IPS-18c (cell line): ENCODE measurements around the gene SYF2.
"Not testable (repeated sequence)": the region's sequence is repeated elsewhere in the genome, so short reads cannot be mapped to it uniquely, and the experiment has no call there.

Experiments used
- H3K4me3 ChIP-seq: 2 replicates; pipeline ENCODE4 v1.7.0; 2013; ENCODE audit warnings: low read depth, mild to moderate bottlenecking, low read length, moderate library complexity; ENCODE audit not compliant: insufficient read depth
- H3K9me3 ChIP-seq: one replicate; pipeline ENCODE4 v1.6.1; 2013; ENCODE audit warnings: mild to moderate bottlenecking, low read length, moderate library complexity; ENCODE audit not compliant: control insufficient read depth, insufficient read depth

SYF2 gene

GRCh38 chr1:25196830-25197229, 35.5 kb downstream of the SYF2 start:
- no peak overlapping the region for H3K4me3 ChIP-seq
- H3K9me3 ChIP-seq, result no peaks in the 10 kb centered on the region

GRCh38 chr1:25195835-25196234, 36.5 kb downstream of the SYF2 start:
- no peak overlapping the region for H3K4me3 ChIP-seq
- H3K9me3 ChIP-seq, result no peaks in the 10 kb centered on the region

DNA sequence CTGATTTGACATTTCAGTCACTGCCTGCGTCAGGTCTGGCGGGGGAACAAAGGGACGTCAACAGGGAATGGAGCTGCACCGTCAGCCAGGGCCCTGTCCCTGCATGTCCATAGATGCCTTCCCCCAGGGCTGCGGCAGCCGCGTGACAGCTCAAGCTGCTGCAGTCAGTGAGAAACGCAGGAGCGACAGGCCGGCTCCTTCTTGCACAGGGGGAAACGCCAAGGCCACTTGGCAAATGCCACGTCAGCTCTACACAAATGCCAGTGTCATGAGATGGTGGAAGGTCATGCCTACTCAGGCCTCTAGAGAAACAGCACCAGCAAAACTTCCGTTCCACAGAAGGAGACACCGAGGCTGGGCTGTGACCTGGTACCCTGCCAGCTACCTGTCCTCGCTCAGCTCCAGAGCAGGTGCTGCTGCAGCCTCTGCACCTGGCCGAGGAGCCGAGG, 37.7 kb downstream of the SYF2 start:
- H3K9me3 ChIP-seq, result no peaks in the 10 kb centered on the region
- no peak overlapping the region for H3K4me3 ChIP-seq

GRCh38 chr1:25194054-25194453, 38.2 kb downstream of the SYF2 start:
- Histone ChIP-seq H3K4me3 (no peak overlapping the region), H3K9me3 (no peaks in the 10 kb centered on the region)

DNA sequence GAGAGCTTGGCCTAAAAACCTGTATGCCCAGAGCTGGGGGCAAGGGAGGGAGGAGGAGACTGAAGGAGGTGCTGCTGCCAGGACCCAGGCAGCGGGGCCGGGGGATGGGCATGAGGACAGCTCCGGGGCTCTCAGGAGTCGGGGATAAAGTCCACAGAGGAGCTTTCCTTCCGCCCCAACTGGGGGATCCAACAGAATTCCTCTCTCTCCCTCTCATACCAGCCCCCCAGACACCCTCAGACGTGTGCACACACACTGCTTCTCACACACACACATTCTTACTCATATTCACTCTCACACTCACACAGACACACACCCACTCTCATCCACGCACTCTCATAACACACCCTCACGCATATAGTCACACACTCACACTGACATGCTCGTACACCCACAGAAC, 39.1 kb downstream of the SYF2 start:
- Histone ChIP-seq H3K4me3 (no peak overlapping the region), H3K9me3 (no peaks in the 10 kb centered on the region)

GRCh38 chr1:25192154-25192553, 40.1 kb downstream of the SYF2 start:
- no peaks in the 10 kb centered on the region for H3K9me3 ChIP-seq
- no peak overlapping the region for H3K4me3 ChIP-seq

GRCh38 chr1:25190260-25190659, 42.0 kb downstream of the SYF2 start:
- Histone ChIP-seq H3K9me3 (peaks cover 2% of the 10 kb centered on the region), H3K4me3 (no peak overlapping the region)

- not testable (repeated sequence) for H3K4me3 ChIP-seq
Observed at GRCh38 chr1:25187904-25188303, 44.4 kb downstream of the SYF2 start.

DNA sequence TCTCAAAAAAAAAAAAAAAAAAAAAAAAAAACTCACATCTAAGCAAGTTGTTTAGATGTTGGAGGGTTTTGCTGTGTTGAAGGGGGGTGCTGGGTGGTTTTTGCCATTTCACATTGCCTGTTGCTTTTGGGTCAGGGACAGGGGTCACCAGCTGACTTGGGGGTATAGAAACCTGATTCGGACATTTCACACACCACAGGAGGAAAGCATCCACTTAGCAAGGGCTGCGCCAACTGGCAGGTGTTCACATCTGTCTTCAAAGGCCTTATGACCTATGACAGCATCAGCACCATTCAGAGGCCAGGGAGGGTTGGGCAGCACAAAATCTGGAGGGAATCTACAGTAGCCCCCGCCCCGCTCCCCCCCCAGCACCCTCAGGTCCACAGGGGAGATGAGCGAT, 45.2 kb downstream of the SYF2 start:
- Histone ChIP-seq H3K9me3 (peaks cover 2% of the 10 kb centered on the region), H3K4me3 (no peak overlapping the region)

More at GRCh38 chr1:25187904-25188303, 44.4 kb downstream of the SYF2 start:
- not testable (repeated sequence) for H3K9me3 ChIP-seq

- Histone ChIP-seq H3K4me3 (no peak overlapping the region), H3K9me3 (peaks cover 2% of the 10 kb centered on the region)
Observed at GRCh38 chr1:25186161-25187007, 45.9 kb downstream of the SYF2 start.

- peaks cover 2% of the 10 kb centered on the region for H3K9me3 ChIP-seq
- no peak overlapping the region for H3K4me3 ChIP-seq
Observed at GRCh38 chr1:25185409-25186160, 46.7 kb downstream of the SYF2 start.

DNA sequence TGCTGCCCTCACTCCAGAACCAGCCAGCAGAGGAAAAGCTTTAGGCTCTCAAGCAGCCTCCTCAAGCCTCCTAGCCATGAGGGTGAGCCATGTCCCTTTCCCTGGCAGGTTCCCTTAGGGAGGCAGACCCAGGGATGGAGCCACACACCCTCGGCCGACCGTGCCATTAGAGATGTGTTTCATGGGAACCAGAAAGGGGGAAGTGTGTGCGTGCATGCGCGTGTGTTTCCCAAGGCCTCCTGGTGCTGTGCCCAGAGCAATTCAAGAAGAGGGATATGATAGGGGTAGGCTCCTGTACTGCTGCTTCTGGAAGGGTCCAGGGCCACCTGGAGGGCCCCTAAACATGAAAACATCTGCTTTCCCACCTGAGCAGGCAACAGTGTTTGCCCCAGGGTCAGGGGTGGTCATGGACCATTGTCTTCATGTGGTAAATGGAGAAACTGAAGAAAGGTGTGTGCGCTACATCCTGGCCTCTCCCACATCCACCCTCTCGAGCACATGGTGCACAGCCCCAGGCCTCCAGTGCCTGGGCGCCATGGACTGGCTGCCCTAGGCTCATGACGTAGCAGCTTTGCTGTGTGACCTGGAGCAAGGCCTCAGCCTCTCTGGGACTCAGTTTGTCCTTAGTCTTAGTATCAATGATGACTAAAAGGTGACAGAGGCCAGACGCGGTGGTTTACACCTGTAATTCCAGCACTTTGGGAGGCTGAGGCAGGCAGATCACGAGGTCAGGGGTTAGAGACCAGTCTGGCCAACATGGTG, 48.1 kb downstream of the SYF2 start:
- H3K9me3 ChIP-seq, result peaks cover 2% of the 10 kb centered on the region

DNA sequence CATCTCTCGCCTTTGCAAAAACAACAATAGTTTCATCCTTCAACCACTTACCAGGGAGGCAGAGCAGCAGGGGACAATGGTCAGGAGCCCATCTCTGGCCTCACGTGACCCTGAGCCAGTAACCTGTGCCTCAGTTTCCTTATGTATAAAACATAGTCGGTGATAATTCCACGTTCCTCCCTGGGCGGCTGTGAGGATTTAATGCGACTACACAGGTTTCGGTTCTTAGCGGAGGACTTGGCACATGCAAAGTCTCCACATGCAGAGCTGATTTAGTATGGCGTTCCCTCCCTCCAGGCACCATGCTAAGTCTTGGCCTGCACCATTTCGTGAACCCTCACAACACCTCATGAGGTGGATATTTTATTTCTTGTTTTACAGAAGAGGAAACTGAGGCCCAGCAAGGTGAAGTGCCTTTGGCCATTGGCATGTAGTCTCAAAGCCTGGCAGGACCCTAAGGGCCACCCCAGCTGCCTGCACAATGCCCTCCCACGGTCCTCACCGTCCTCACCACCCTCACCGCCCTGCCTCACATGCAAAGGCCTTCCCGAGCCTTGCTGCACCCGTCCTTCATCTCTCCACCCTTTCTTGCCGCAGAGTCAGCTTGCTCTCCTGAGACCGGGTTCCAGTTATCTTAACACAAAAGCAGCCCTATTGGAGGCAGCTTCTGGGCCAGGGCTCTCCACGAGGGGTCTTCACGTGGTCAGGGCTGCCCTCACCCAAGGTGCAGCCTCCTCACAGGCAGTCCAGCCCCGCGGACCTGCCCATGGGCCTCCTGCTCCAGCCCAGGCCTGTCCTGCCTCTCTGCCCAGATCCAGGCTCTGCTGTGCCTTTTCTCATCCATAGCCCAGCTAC, 48.9 kb downstream of the SYF2 start:
- peaks cover 2% of the 10 kb centered on the region for H3K9me3 ChIP-seq
- no peak overlapping the region for H3K4me3 ChIP-seq

More for the DNA sequence above, 48.1 kb downstream of the SYF2 start:
- no peak overlapping the region for H3K4me3 ChIP-seq

GRCh38 chr1:25182629-25183028, 49.7 kb downstream of the SYF2 start:
- H3K9me3 ChIP-seq, result peaks cover 2% of the 10 kb centered on the region
- H3K4me3 ChIP-seq, result no peak overlapping the region

DNA sequence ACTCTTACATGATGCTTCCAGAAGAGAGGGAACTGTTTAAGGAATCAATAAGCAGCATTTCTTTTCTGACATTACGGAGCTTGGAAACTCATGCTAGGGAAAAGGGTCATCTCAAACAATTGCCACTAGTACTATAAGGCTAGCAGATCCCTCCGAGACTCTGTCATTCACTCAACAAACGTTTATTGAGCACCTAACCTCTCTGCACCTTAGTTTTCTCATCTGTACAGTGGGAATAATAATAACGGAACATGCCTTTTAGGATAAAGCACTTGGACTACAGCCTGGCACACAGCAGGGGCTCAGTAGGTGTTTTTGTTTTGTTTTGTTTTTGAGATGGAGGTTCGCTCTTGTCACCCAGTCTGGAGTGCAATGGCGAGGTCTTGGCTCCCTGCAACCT, 51.3 kb downstream of the SYF2 start:
- peaks cover 5% of the 10 kb centered on the region for H3K9me3 ChIP-seq
- no peak overlapping the region for H3K4me3 ChIP-seq

DNA sequence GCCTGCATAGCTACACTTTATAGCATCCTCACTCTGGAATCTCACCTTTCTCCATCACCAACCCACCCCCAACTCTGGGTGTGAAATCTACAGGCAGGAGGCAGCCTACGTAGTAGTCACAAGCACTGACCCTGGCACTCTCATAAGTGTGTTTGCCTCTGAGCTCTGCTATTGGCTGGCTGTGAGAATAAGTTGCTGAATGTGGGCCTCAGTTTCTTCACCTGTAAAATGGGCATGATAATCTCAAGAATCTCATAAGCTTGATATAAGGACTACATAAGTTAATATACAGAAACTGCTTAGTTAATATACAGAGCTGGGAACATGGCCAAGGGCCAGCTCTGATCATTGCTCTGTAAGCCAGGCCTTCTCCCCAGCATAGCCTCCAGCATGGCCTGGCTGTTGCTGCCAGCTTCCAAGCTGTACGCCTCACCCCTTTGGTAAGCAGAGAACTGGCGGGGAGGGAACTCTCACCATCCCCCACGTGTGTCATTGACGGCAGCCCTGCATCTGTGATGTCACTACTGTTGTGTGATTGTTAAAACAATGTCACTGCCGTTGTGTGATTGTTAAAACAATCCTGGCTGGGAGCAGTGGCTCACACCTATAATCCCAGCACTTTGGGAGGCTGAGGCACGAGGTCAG, 53.3 kb downstream of the SYF2 start:
- H3K9me3 ChIP-seq, result peaks cover 5% of the 10 kb centered on the region
- H3K4me3 ChIP-seq, result no peak overlapping the region
